Epithelial cell of esophagus (primary cell): ENCODE measurements around the gene SPOPL.
"Not testable (repeated sequence)": the region's sequence is repeated elsewhere in the genome, so short reads cannot be mapped to it uniquely, and the experiment has no call there.

Experiments
- DNase-seq: peaks from one replicate; pipeline ENCODE4 v3.0.0; 2010; ENCODE audit warnings: low read depth
- H3K4me3 ChIP-seq: 2 replicates; pipeline ENCODE4 v1.5.1; 2011; ENCODE audit warnings: mild to moderate bottlenecking, low read length, control low read depth
- CTCF ChIP-seq: IDR thresholded peaks from 2 replicates; pipeline ENCODE4 v1.5.1; 2011; ENCODE audit warnings: low read depth, mild to moderate bottlenecking, low read length, control low read depth, inconsistent platforms; ENCODE audit not compliant: insufficient read depth; ENCODE audit errors: missing control alignments

The SPOPL gene

GRCh38 chr2:138537170-138537915 is 35.8 kb downstream of the SPOPL start:
- no peak overlapping the region for H3K4me3 ChIP-seq
- TF ChIP-seq CTCF = no peak
- DNase-seq = no peak

GRCh38 chr2:138544206-138544605 is 42.6 kb downstream of the SPOPL start:
- H3K4me3 ChIP-seq, DNase-seq: not testable (repeated sequence)

GRCh38 chr2:138548796-138549195 is 47.2 kb downstream of the SPOPL start:
- TF ChIP-seq CTCF = no peak
- no peak overlapping the region for H3K4me3 ChIP-seq
- no peak for DNase-seq

GRCh38 chr2:138550172-138550571 is 48.6 kb downstream of the SPOPL start:
- H3K4me3 ChIP-seq = no peak overlapping the region
- DNase-seq = no peak
- TF ChIP-seq CTCF = no peak

- no peak for TF ChIP-seq CTCF
- DNase-seq = no peak
- H3K4me3 ChIP-seq = no peak overlapping the region
Observed at GRCh38 chr2:138550670-138551287, 49.2 kb downstream of the SPOPL start.

- TF ChIP-seq CTCF = no peak
- H3K4me3 ChIP-seq = no peak overlapping the region
- DNase-seq = no peak
Observed at GRCh38 chr2:138554123-138554522, 52.6 kb downstream of the SPOPL start.

GRCh38 chr2:138559641-138560040 is 58.1 kb downstream of the SPOPL start:
- no peak overlapping the region for H3K4me3 ChIP-seq
- DNase-seq = no peak
- TF ChIP-seq CTCF = no peak
